ENCODE measurements around the gene PLXNB1.
A peak's percentile ranks its signal among the peaks of the same experiment; 100 is the strongest.
"Not testable (repeated sequence)": the region's sequence is repeated elsewhere in the genome, so short reads cannot be mapped to it uniquely, and the experiment has no call there.

PLXNB1 gene

GRCh38 chr3:48474619-48475018 is 44.7 kb upstream of the PLXNB1 start:
- no peak for TF ChIP-seq CTCF (IDR thresholded peaks at IDR 0.05; ENCODE audit: control insufficient read depth, extremely low read depth, insufficient read depth)
- no peak for DNase-seq (ENCODE audit: low read depth)
- H3K4me3 ChIP-seq (ENCODE audit: low read depth, low read length), result no peak overlapping the region

- DNase-seq (ENCODE audit: low read depth); H3K4me3 ChIP-seq (ENCODE audit: low read depth, low read length): not testable (repeated sequence)
Observed at GRCh38 chr3:48474031-48474430, 44.1 kb upstream of the PLXNB1 start.

- no peak for DNase-seq (ENCODE audit: low read depth)
- H3K4me3 ChIP-seq (ENCODE audit: low read depth, low read length), result peak overlapping the region; percentile 87; the same call in 1 of the 2 replicates
- TF ChIP-seq CTCF (IDR thresholded peaks at IDR 0.05; ENCODE audit: control insufficient read depth, extremely low read depth, insufficient read depth), result no peak
Observed at GRCh38 chr3:48473617-48473952, 43.7 kb upstream of the PLXNB1 start.

- peak; percentile 42 for TF ChIP-seq CTCF (IDR thresholded peaks at IDR 0.05; ENCODE audit: control insufficient read depth, extremely low read depth, insufficient read depth)
- peak; percentile 57 for DNase-seq (ENCODE audit: low read depth)
- peak overlapping the region; percentile 87 for H3K4me3 ChIP-seq (ENCODE audit: low read depth, low read length)
Observed at GRCh38 chr3:48472923-48473616, 43.2 kb upstream of the PLXNB1 start.

- no peak for DNase-seq (ENCODE audit: low read depth)
- no peak for TF ChIP-seq CTCF (IDR thresholded peaks at IDR 0.05; ENCODE audit: control insufficient read depth, extremely low read depth, insufficient read depth)
- H3K4me3 ChIP-seq (ENCODE audit: low read depth, low read length), result peak overlapping the region; percentile 87
Observed at GRCh38 chr3:48472673-48472922, 42.7 kb upstream of the PLXNB1 start.

- DNase-seq (ENCODE audit: low read depth), result no peak
- no peak for TF ChIP-seq CTCF (IDR thresholded peaks at IDR 0.05; ENCODE audit: control insufficient read depth, extremely low read depth, insufficient read depth)
- no peak overlapping the region for H3K4me3 ChIP-seq (ENCODE audit: low read depth, low read length)
Observed at GRCh38 chr3:48470286-48470685, 40.4 kb upstream of the PLXNB1 start.

GRCh38 chr3:48469046-48469915 is 39.4 kb upstream of the PLXNB1 start:
- no peak for TF ChIP-seq CTCF (IDR thresholded peaks at IDR 0.05; ENCODE audit: control insufficient read depth, extremely low read depth, insufficient read depth)

More at GRCh38 chr3:48469046-48469915, 39.4 kb upstream of the PLXNB1 start:
- no peak for DNase-seq (ENCODE audit: low read depth)
- H3K4me3 ChIP-seq (ENCODE audit: low read depth, low read length), result no peak overlapping the region

Data from LNCaP clone FGC (cell line).